ENCODE measurements around the gene MPHOSPH10. TPM values are rescaled to one million over a fixed set of nuclear protein-coding genes. Genes with fewer than 3 reads are reported as not detected.
A peak's percentile ranks its signal among the peaks of the same experiment; 100 is the strongest.

MPHOSPH10 gene
- total and polyA plus RNA-seq, 2 of the 13 experiments (the other 11 are each of a cell fraction or from before 2014, with no cell fraction given) = 37.8 to 137 TPM

GRCh38 chr2:71129902-71130151 is 607 bp upstream of the MPHOSPH10 start (continued):
- TF ChIP-seq ZNF512B (CRISPR knock-in tag; IDR thresholded peaks at IDR 0.05; ENCODE audit: borderline replicate concordance) (no peak), E2F1 (CRISPR knock-in tag; IDR thresholded peaks at IDR 0.05) (peak; percentile 71), RFXANK (CRISPR knock-in tag; IDR thresholded peaks at IDR 0.05) (no peak), ASH2L (IDR thresholded peaks at IDR 0.05; ENCODE audit: insufficient read length, low read depth, low read length) (peak; percentile 95), MATR3 (CRISPR knock-in tag; IDR thresholded peaks at IDR 0.05) (no peak), ZFX (CRISPR knock-in tag; IDR thresholded peaks at IDR 0.05; ENCODE audit: low read depth) (no peak), SMAD3 (CRISPR knock-in tag; IDR thresholded peaks at IDR 0.05) (no peak), MYNN (CRISPR knock-in tag; IDR thresholded peaks at IDR 0.05; ENCODE audit: low read depth) (no peak; the same call in 1 of the 2 replicates), NFE2L2 (IDR thresholded peaks at IDR 0.05; ENCODE audit: low read length) (no peak), SALL1 (CRISPR knock-in tag; IDR thresholded peaks at IDR 0.05) (peak; percentile 73; the same call in 1 of the 2 replicates), KMT2A (CRISPR knock-in tag; IDR thresholded peaks at IDR 0.05) (no peak; the same call in 1 of the 2 replicates), ZNF512 (CRISPR knock-in tag; IDR thresholded peaks at IDR 0.05) (no peak; the same call in 1 of the 2 replicates), TFAP4 (IDR thresholded peaks at IDR 0.05; ENCODE audit: borderline replicate concordance, low read depth) (peak; percentile 25; the same call in 1 of the 2 replicates), CEBPG (CRISPR knock-in tag; IDR thresholded peaks at IDR 0.05) (no peak), NCOA1 (CRISPR knock-in tag; IDR thresholded peaks at IDR 0.05) (no peak), ZNF33B (CRISPR knock-in tag; IDR thresholded peaks at IDR 0.05) (no peak; the same call in 1 of the 2 replicates), RBAK (CRISPR knock-in tag; IDR thresholded peaks at IDR 0.05) (no peak), CBX5 (CRISPR knock-in tag; IDR thresholded peaks at IDR 0.05; ENCODE audit: borderline replicate concordance) (no peak), ISL2 (CRISPR knock-in tag; IDR thresholded peaks at IDR 0.05) (0 out of 2 replicates have a peak, but pooled peaks have one; percentile 49), CBX2 (IDR thresholded peaks at IDR 0.05; ENCODE audit: low read depth, low read length) (no peak), CBX2 (CRISPR knock-in tag; IDR thresholded peaks at IDR 0.05; ENCODE audit: low read depth) (no peak), ZNF639 (CRISPR knock-in tag; conservative IDR thresholded peaks at IDR 0.05) (no peak)
